Measurements from ENCODE around the gene ABT1.
"Not testable (repeated sequence)": the region's sequence is repeated elsewhere in the genome, so short reads cannot be mapped to it uniquely, and the experiment has no call there.

The ABT1 gene

DNA sequence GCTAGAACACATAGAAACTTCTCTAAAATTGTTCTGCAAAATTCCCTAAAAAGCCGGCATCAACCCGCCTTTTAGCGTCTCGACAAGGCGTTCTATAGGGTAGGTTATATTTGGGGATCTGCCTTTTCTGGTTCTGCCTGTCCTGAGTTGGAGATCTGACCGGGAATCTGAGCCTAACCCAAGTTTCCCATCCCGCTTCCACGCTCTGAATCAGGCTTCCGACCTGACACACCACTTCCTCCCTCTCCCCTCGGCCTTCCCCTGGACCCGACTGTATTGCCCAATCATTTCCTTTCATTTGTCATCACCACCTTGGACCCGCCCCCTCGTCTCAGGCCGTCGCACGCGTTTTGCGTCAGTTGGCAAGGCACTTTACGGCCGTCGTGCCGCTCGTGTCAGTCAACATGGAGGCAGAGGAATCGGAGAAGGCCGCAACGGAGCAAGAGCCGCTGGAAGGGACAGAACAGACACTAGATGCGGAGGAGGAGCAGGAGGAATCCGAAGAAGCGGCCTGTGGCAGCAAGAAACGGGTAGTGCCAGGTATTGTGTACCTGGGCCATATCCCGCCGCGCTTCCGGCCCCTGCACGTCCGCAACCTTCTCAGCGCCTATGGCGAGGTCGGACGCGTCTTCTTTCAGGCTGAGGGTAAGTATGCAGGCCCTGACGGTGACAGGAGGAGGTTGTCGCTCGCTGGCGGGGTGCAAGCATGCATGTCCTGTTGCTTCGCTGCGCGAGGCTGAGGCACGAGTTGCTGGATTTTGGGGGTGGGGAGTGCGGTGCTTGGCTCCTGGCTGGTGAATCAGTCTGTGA is at the start of gene ABT1:
TSS of gene ABT1 (plus strand) at position 375 of the 810 bp plus-strand sequence. CDS start at position 405, 30 bp downstream.
- peak; percentile 94 to 95 for DNase-seq (ENCODE audit: low read depth in 2 of 2)

DNA sequence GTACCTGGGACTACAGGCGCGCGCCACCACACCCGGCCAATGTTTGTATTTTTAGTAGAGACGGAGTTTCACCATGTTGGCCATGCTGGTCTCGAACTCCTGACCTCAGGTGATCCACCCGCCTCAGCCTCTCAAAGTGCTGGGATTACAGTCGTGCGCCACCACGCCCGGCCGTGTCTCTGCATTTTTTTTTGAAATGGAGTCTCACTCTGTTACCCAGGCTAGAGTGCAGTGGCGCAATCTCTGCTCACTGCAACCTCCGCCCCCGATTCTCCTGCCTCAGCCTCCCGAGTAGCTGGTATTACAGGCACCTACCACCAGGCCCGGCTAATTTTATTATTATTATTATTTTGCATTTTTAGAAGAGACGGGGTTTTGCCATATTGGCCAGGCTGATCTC is 49.4 kb upstream of the ABT1 start:
- DNase-seq (ENCODE audit: low read depth in 2 of 2) = not testable (repeated sequence)

DNA sequence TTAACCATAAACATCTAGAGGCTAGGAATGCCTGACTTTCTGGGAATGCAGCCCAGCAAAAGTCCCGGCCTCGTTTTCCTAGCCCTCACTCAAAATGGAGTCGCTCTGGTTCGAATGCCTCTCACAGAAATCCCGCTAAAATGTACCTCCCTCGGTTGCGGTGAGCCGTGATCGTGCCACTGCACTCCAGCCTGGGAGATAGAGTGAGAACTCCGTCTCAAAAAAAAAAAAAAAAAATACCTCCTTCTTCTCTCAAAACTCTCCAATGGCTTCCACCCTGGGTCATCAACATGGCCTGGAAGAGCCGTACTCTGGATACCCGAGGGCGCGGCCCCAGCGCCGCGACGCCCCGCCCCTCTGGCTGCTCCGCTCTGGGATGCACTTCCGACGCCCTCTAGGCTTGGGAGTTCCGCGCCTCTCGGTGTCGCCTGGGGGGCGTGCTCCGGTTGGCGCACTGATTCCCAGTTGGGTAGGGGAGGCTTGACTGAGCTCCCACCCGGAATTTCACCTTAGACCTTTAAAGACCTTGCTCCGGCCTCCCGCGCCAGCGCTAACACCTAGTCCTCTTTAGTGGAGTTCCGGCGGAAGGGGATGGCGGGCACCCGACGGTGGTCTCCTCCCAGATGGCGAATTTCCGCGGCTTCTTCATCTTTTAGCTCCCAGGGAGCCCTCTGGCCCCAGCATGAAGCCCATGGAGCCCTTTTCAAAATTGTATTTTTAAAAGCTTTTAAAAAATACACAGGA is 46.3 kb upstream of the ABT1 start:
- peak; percentile 46 to 60 for DNase-seq (ENCODE audit: low read depth in 2 of 2)

DNA sequence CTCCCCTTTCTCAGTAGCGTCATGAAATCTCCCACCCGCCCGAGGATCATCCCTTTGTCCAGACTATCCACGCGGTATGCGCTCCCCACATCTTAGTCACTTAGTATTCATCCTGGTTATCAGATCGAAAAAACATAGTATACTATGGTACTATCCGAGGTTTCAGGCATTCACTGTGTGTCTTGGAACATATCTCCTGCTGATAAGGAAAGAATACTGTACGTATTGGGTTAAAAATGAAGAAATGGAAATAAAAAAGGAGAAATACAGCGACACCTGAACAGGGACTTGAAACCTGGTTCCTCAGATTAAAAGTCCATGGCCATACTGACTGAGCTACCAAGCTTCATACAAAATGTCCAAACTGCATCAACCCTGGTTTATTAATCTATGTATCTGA is 44.5 kb upstream of the ABT1 start:
- DNase-seq (ENCODE audit: low read depth in 2 of 2) = no peak

DNA sequence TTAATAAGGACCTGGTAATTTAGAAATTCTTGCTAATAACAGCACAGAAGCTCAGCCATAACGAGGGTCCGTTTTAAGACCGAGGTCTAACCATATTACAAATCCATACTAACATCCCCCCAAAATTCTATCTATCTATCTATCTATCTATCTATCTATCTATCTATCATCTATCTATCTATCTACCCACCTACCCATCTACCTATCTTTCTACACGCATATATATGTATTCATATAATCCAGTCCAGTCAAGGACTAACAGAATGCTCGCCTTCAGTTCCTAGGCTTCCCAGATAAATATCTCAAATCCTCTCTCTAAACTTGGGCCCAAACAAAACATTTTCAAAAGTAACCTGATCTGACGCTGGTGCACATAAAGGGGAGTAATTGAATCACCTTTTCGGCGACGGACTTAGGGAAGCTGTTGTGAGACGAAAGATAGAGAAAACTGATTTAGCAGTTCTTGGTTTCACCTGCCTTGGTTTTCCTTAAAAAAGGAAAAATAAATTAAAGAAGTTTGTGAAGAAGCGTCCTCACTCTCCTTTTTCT is 44.0 kb upstream of the ABT1 start:
- no peak for DNase-seq (ENCODE audit: low read depth in 2 of 2)

DNA sequence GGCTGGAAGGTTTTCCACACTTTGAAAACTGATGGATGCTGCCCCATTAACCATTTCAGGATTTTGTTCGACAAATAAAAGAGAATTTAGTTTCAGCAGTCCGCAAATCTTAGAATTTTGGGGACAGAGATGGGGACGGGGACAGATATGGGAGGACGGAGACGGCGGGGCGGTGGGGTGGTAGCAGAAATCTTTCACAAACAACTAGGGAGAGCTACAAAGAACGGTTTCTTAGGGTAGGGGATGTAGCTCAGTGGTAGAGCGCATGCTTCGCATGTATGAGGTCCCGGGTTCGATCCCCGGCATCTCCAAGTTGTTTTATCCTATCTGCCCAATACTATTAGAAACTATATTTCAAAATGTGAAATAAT is 43.5 kb upstream of the ABT1 start:
- DNase-seq (ENCODE audit: low read depth in 2 of 2) = peak; percentile 64 to 75

DNA sequence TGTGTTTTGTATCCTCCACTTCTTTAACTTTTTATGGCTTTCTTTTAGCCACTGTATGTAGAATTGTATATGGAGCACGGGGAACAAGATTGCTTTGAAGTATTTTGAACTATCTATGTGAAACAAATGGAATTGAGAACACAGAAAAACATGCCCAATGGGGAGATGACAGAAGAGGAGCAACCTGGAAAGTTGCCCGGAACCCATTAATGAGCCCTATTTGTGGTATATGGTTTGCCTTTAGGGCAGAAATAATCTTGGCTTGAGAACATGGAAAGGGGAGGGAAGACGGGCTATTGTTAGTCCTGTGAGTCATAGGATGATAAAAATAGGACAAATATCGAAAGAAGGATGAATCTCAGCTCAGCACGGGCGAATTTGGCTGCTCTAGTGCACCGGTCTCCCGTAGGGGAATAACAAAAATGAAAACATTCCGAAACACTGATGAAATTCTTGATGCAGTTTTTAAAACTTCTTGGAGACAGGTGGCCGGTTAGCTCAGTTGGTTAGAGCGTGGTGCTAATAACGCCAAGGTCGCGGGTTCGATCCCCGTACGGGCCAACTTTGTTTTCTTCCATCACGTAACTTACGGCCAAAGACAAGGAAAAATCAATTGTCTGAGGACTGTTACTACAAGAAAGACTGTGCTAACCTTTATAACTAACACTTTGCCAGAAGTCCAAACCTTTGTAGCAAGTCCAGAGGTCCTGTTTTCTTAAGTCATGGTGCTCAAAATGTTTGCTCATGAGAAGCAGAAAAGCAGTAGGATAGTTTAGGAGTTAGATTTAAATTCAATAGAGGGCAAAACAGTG is 42.9 kb upstream of the ABT1 start:
- DNase-seq (ENCODE audit: low read depth in 2 of 2) = peak; percentile 66 to 75

DNA sequence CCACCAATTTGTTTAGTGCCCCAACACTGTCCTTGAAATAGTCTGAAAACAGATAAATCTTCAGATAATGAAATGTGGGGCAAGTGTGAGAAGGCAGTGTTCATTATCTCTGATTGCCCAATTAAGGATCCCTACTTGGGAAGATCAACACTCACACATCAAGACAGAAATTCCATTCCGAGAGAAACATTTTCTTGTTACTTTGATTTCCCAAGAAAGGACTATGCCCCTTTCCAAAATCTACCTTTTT is 42.4 kb upstream of the ABT1 start:
- DNase-seq (ENCODE audit: low read depth in 2 of 2) = no peak

DNA sequence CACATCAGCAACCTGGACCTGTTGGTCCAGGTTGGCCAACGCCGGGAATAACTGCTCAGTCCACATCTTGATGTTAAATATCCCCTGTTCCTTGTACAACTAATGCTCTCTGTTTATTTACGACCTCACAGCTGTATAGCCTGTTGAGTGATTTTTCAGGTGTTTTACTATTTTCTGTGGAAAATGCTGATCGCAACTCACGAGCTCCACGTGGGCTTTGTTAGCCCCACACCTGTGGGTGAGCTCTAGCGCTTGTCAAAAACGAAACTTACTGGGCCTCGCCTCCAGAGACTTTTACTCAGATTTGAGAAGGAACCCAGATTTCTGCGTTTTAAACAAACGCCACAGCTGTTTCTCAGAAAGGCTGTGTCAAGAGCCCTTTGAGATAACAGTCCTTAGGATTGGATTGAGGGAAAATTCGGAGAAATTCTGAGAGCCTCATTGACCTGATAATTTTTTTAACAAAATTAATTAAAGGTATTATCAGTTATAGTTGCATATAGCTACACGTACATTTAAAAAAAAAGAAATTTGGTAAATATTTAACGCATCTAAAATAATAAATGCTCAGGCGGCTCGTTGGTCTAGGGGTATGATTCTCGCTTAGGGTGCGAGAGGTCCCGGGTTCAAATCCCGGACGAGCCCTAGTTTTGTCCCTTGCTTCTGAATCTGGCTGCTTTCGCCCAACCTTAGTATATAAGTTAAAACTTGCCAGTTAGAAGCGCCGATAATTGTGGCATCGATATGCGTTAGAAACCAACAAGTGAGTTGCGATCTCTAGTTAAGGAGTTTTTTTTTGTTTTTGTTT is 41.9 kb upstream of the ABT1 start:
- DNase-seq (ENCODE audit: low read depth in 2 of 2) = peak in 1 of 2 experiments; percentile 64

DNA sequence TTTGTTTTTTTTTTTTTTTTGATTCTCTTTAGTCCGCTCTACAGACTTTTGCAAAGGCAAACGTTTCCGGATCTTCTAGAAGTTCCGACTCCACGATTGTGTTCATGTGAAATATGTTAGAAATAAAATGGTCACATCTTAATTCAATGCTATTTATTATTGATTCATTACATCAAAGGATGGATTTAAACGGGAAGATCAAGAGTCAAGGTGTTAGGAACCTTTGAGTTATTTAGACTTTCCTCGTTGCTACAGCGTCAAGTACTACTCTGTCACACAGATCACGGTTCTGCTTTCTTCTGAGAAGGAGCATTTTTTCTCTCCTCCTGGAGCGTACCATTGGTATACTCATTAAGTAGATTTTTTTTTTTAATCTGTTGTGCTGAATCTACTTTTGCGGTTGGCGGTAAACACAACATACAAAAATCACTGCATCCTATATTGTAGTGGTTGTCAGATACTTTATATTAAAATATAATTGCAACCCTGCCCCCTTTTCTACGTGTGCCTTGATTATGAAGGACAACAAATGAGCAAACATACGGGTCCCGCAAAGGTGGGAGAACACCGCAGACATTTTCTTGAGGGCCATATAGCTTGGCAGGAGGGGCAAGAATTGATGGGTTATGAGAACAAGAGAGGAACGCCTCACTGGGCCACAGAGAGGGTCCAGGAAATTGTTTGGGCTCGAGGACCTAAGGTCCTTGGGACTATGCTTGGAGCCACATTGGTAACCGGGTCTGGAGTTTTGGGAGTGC is 41.1 kb upstream of the ABT1 start:
- no peak for DNase-seq (ENCODE audit: low read depth in 2 of 2)

DNA sequence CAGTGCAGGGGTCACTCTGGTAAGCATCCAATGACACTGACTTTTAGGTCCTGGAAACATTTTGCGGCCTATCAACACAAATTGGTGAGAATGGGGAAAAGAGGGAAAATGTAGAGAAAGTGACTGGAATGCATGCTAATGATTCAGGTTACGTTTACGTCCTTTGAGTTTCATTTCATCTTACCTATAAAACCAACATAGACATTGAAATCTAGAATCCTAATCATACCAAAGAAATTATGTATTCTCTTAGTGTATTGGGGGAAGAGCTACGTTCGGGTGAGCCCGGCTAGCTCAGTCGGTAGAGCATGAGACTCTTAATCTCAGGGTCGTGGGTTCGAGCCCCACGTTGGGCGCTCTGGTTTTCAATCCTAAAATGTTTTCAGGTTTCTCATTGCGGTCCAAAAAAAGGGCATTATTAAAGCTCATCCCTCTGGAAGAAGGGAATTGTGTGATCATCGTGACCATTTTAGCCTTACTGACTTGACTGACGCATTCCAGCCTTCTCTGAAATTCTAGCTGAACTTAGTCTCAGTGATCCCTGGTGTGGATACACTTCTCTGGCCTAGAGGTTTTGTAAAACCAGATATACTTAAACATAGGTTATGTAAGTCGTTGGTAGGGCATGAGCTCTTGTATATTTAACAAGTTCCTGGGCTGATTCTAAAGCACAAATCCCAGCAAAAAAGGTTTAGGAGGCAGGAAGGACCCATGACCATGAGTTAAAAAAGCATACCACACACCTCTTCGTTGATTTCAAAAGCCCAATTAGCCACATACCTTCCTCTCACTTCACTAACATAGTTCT is 40.3 kb upstream of the ABT1 start:
- DNase-seq (ENCODE audit: low read depth in 2 of 2) = no peak

DNA sequence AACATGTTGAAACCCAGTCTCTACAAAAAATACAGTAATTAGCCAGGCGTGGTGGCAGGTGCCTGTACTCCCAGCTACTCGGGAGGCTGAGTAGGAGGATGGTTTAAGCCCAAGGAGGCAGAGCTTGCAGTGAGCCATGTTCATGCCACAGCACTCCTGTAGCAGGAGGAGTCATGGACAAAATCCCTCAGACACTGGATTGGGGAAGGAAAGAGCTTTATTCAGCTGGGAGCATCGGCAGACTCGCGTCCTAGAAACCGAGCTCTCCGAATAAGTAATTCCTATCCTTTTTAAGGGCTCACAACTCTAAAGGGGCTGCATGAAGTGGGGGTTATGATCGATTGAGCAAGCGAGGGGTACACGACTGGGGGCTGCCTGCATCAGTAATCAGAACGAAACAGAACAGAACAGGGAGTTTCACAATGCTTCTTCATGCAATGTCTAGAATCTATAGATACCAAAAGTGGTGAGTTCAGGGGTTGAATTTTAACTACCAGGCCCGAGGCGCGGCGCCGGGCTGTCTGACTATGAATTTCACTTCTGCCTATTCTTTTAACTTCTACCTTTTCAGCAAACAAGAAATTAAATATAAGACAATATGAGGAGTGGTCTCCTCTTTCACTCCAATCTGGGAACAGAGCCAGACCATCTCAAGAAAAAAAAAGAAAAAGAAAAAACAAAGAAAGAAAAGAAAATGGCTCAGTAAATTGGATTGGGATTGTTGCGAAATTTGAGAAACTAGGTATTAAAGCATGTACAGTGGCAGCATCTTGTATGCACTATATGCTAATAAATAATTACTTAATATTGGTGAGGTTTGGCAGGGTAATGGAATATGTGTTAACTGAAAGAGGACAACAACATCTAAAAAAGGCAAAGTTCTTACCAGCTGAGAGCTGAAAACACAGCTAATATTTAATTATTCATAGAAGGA is 35.0 kb upstream of the ABT1 start:
- DNase-seq (ENCODE audit: low read depth in 2 of 2) = no peak

DNA sequence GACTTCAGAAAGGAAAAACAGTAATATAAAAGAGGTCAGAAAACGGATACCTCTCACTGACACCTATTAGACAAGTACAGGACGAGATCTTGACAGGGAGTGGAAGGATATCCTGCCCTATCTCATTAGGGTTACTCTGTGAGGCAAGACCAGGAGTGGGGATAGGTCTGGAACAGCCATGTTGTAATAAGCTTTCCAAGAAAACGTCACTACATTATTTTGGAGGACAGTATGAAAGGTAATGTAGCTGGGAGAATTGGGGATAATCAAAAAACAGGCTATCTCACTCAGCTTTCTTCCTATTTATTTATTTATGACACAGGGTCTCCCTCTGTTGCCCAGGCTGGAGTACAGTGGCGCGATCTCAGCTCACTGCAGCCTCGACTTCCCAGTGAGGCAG is 33.3 kb upstream of the ABT1 start:
- DNase-seq (ENCODE audit: low read depth in 2 of 2) = no peak

DNA sequence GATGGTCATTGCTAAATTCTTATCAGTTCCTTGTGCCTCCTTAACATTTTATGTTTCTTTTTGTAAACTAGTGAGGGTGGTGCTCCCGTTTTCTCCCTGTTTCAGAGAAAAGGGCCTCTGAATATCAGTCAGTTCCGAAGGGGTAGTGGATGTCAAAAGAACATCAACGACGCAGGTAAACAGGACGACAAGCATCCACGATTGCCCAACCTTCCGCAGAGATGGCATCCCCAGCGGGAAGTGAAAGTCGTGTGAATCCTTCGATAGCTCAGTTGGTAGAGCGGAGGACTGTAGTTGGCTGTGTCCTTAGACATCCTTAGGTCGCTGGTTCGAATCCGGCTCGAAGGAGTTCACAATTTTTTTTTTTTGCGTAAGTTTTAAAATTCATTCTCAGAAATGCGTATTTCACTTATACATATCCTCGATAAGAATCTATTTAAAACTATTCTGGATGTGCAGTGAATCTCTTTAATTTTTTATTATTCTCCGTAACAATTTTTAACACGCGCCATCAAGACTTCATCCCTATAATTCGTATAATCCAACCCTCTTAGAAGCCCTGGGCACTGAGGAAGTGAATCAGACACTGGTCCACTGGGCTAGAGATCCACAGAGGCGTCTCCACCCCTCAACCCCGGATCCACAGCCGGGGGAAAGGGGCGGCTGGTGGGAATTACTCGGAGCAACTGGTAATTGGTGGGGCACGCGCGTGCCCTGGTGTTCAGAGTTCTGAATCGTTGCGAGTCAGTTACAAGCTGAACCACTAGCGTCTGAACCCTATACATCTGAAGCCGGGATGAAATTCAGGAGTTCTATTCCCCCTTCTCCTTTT is 27.9 kb upstream of the ABT1 start:
- DNase-seq (ENCODE audit: low read depth in 2 of 2) = peak; percentile 98

DNA sequence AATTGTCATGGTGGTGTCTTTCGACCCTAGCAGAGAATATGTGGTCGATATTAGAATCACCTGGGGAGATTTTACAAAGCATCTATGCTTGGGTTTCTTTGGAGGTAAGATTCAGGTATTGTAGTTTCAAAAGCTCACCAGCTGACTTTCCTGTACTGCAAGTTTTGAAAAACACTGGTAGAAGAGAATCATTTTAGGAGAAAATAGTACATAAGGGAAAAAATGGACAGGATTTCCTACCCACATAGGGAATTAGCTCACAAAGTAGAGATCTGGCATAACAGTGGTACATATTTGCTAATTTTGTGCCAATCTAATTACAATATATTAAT is 27.4 kb upstream of the ABT1 start:
- DNase-seq (ENCODE audit: low read depth in 2 of 2) = no peak

DNA sequence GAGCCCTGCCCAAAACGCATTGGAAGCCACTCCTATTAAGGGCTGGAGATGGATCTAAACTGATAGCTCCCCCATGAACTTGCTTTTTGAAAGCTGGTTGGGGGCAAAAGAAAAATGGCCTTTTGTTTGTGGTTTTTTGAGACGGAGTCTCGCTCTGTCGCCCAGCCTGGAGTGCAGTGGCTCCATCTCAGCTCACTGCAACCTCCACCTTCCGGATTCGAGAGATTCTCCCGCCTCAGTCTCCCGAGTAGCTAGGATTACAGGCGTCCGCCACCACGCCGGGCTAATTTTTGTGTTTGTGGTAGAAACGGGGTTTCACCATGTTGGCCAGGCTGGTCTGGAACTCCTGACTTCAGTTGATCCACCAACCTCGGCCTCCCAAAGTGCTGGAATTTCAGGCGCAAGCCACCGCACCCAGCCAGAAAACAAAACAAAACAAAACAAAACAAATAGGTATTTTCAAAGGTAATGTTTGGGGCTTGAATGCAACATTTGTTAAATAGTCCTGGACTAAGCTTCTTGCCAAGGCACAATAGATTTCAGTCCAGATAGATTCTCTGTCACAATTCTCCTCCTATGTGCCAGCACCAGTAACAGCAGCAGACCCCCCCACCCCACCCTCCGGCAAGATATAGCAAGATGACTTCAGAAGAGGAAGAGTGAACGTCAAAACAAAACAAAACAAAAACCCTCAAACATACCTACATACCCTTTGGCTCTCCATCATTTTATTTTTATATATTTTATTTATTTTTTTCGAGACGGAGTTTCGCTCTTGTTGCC is 26.5 kb upstream of the ABT1 start:
- DNase-seq (ENCODE audit: low read depth in 2 of 2) = no peak

DNA sequence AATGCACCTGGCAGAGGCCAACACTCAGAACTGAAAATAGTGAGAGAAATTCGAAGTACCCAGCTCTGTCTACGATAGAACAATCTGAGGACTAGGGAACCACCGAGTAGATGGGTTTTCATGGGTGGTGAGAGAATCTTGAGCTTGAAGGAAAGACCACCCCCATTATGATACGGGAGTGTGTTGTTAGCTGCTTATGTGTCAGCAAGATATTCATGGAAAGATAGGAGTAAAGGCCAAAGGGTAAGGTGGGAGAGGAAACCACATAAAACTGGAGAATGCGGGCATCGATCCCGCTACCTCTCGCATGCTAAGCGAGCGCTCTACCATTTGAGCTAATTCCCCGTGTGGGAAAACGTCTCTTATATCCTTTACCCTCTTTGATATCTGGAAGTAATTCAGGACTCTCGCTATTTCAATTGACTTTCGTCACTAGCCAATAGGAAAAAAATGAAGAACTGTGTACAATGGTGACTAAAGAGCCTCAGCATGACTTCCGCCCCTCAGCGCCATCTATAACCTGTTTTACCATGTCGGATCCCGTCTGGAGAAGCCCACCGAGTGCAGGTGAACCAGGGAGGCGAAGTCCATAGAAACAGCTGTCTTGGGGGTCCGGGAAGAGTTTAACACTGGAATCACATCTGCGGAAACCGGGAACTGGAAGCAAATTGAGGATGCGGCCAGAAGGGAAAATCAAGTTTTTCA is 25.0 kb upstream of the ABT1 start:
- peak; percentile 46 to 57 for DNase-seq (ENCODE audit: low read depth in 2 of 2)

Data from stimulated activated CD4-positive, alpha-beta T cell treated with anti-CD3 and anti-CD28 coated beads, Interleukin-12 subunit alpha, Interleukin-12 subunit beta, amount 100 ng/mL, for 24 hours (primary cell).